Measurements from ENCODE around the gene OSBPL7.

DNA sequence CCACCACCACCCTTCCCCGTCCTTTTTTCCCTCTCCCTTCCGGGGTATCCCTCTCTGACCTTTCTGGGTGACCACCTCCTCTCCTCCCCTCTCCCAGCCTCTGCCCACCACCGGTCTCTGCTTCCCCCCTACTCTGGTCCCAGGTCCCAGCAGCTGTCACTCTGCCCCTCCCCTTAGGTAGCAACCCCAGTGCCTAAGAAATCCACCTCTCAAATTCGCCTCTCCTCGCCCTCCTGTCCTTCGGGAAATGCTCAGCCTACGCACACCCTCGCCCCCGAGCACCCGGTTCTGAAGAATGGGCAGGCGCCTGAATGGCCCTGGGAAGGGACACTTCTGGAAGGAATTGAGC lies 30.1 kb upstream of the OSBPL7 start:
- TF ChIP-seq EZH2 (IDR thresholded peaks at IDR 0.05; ENCODE audit: borderline replicate concordance, low read length) = no peak
- TF ChIP-seq, protein P1, sequence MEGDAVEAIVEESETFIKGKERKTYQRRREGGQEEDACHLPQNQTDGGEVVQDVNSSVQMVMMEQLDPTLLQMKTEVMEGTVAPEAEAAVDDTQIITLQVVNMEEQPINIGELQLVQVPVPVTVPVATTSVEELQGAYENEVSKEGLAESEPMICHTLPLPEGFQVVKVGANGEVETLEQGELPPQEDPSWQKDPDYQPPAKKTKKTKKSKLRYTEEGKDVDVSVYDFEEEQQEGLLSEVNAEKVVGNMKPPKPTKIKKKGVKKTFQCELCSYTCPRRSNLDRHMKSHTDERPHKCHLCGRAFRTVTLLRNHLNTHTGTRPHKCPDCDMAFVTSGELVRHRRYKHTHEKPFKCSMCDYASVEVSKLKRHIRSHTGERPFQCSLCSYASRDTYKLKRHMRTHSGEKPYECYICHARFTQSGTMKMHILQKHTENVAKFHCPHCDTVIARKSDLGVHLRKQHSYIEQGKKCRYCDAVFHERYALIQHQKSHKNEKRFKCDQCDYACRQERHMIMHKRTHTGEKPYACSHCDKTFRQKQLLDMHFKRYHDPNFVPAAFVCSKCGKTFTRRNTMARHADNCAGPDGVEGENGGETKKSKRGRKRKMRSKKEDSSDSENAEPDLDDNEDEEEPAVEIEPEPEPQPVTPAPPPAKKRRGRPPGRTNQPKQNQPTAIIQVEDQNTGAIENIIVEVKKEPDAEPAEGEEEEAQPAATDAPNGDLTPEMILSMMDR (IDR thresholded peaks at IDR 0.05; ENCODE audit: low read length) = no peak

Data from OCI-LY1 (cell line).